IMR-90 (cell line): ENCODE data around the gene PEX10. TPM values are rescaled to one million over a fixed set of nuclear protein-coding genes. Genes with fewer than 3 reads are reported as not detected.

ENCODE experiments used
- ATAC-seq: fragments of 200-7000 bp; cut with Tn5 transposase; 2 replicates; pipeline ENCODE4 v1.9.1; 2020; ENCODE audit warnings: low read depth, mild to moderate bottlenecking, moderate library complexity
- BruUV-seq: library from RNA; stranded (reverse); fragments of 400-500 nt; replicated peaks from 2 replicates; lab custom pipeline; 2021; lab: Mats Ljungman, UMichigan
- CTCF ChIA-PET: fragments of 300-600 bp; formaldehyde crosslinking; extraction: SDS; loops from one replicate; lab custom pipeline; 2021; ENCODE audit warnings: antibody characterized with exemption; lab: Yijun Ruan, JAX
- POLR2A ChIA-PET: fragments of 300-600 bp; sonication (Branson Sonifier 250); formaldehyde crosslinking; loops from one replicate; lab custom pipeline; 2022; ENCODE audit warnings: antibody characterized with exemption; ENCODE audit not compliant: unreplicated experiment; lab: Charles Lee
- DNase-seq: peaks from one replicate; pipeline ENCODE4 v3.0.0; 2013
- H2AFZ ChIP-seq: replicated peaks from 2 replicates; pipeline ENCODE3; 2013; ENCODE audit warnings: low read length, mild to moderate bottlenecking; ENCODE audit not compliant: poor library complexity
- H2AK5ac ChIP-seq: 2 replicates; pipeline ENCODE4 v1.6.1; 2013; ENCODE audit warnings: low read depth, low read length, inconsistent platforms
- H2AK9ac ChIP-seq: replicated peaks from 2 replicates; pipeline ENCODE3; 2013; ENCODE audit warnings: mild to moderate bottlenecking, low read depth, low read length, moderate library complexity; ENCODE audit not compliant: poor library complexity
- H2BK120ac ChIP-seq: 2 replicates; pipeline ENCODE4 v1.6.1; 2013; ENCODE audit warnings: low read depth, low read length, inconsistent platforms
- H2BK15ac ChIP-seq: 3 replicates; pipeline ENCODE4 v1.6.1; 2013; ENCODE audit warnings: low read depth, low read length, inconsistent platforms
- H2BK20ac ChIP-seq: 2 replicates; pipeline ENCODE4 v1.6.1; 2013; ENCODE audit warnings: low read depth, mild to moderate bottlenecking, inconsistent platforms, low read length, moderate library complexity
- H2BK5ac ChIP-seq: 2 replicates; pipeline ENCODE4 v1.6.1; 2013; ENCODE audit warnings: mild to moderate bottlenecking, low read depth, low read length, inconsistent platforms; ENCODE audit not compliant: poor library complexity, severe bottlenecking
- H3K14ac ChIP-seq: replicated peaks from 2 replicates; pipeline ENCODE4 v1.6.1; 2013; ENCODE audit warnings: low read depth, low read length, inconsistent platforms
- H3K18ac ChIP-seq: 2 replicates; pipeline ENCODE4 v1.6.1; 2013; ENCODE audit warnings: low read depth, low read length, control low read depth
- H3K23ac ChIP-seq: 2 replicates; pipeline ENCODE4 v1.6.1; 2013; ENCODE audit warnings: low read depth, low read length, inconsistent platforms
- H3K27ac ChIP-seq: 2 replicates; pipeline ENCODE4 v1.5.1; 2013; ENCODE audit warnings: mild to moderate bottlenecking, control low read depth, low read length; ENCODE audit not compliant: insufficient read depth
- H3K27me3 ChIP-seq: 2 replicates; pipeline ENCODE4 v1.6.1; 2013; ENCODE audit warnings: low read length; ENCODE audit not compliant: control insufficient read depth, insufficient read depth
- H3K36me3 ChIP-seq: 2 replicates; pipeline ENCODE4 v1.6.1; 2013; ENCODE audit warnings: low read length, mixed read lengths; ENCODE audit not compliant: control insufficient read depth, insufficient read depth
- H3K4ac ChIP-seq: 2 replicates; pipeline ENCODE4 v1.6.1; 2013; ENCODE audit warnings: low read depth, low read length, inconsistent platforms
- H3K4me1 ChIP-seq: 2 replicates; pipeline ENCODE4 v1.6.1; 2013; ENCODE audit warnings: low read length, mixed read lengths; ENCODE audit not compliant: control insufficient read depth, insufficient read depth
- H3K4me2 ChIP-seq: 2 replicates; pipeline ENCODE4 v1.6.1; 2013; ENCODE audit warnings: low read depth, mild to moderate bottlenecking, control low read depth, low read length, moderate library complexity
- H3K4me3 ChIP-seq: 2 replicates; pipeline ENCODE4 v1.5.1; 2013; ENCODE audit warnings: low read depth, mild to moderate bottlenecking, control low read depth, low read length, moderate library complexity; ENCODE audit not compliant: insufficient read depth
- H3K56ac ChIP-seq: 2 replicates; pipeline ENCODE4 v1.6.1; 2013; ENCODE audit warnings: low read length, inconsistent platforms; ENCODE audit not compliant: insufficient read depth; ENCODE audit errors: extremely low read depth
- H3K79me1 ChIP-seq, 2 experiments: 2 replicates each; pipeline ENCODE4 v1.6.1; 2013; ENCODE audit warnings: low read length in 2 of 2, inconsistent platforms in 1 of 2, low read depth in 1 of 2
- H3K9ac ChIP-seq: 2 replicates; pipeline ENCODE4 v1.6.1; 2013; ENCODE audit warnings: low read depth, low read length, control low read depth
- H3K9me1 ChIP-seq: 2 replicates; pipeline ENCODE4 v1.6.1; 2013; ENCODE audit warnings: low read length, inconsistent platforms; ENCODE audit not compliant: insufficient read depth
- H3K9me3 ChIP-seq: 2 replicates; pipeline ENCODE4 v1.6.1; 2013; ENCODE audit warnings: low read length; ENCODE audit not compliant: control insufficient read depth, insufficient read depth
- H4K20me1 ChIP-seq: 2 replicates; pipeline ENCODE4 v1.6.1; 2013; ENCODE audit warnings: low read length, inconsistent platforms; ENCODE audit not compliant: insufficient read depth
- H4K5ac ChIP-seq: 2 replicates; pipeline ENCODE4 v1.6.1; 2013; ENCODE audit warnings: mild to moderate bottlenecking, low read depth, low read length, control low read depth
- H4K8ac ChIP-seq, 2 experiments: 2 replicates each; pipeline ENCODE4 v1.6.1; 2013; ENCODE audit warnings: low read depth in 2 of 2, low read length in 2 of 2, control low read depth in 1 of 2, inconsistent platforms in 1 of 2
- H4K91ac ChIP-seq: 2 replicates; pipeline ENCODE4 v1.6.1; 2013; ENCODE audit warnings: low read depth, low read length, inconsistent platforms; ENCODE audit not compliant: insufficient read depth
- CTCF ChIP-seq: conservative IDR thresholded peaks from 2 replicates; pipeline ENCODE4 v1.5.1; 2012; ENCODE audit warnings: mild to moderate bottlenecking, low read depth, low read length, improper control_type of control experiment
- ELK1 ChIP-seq: fragments of 150-350 bp; IDR thresholded peaks from 2 replicates; pipeline ENCODE4 v1.6.1; 2016; ENCODE audit warnings: low read depth, mild to moderate bottlenecking, low read length, moderate library complexity, borderline replicate concordance
- FOS ChIP-seq: fragments of 150-350 bp; IDR thresholded peaks from 2 replicates; pipeline ENCODE4 v1.6.1; 2016; ENCODE audit warnings: low read depth, low read length
- MAFK ChIP-seq: IDR thresholded peaks from 2 replicates; pipeline ENCODE4 v1.6.1; 2012; ENCODE audit warnings: low read depth, low read length, improper control_type of control experiment
- MAZ ChIP-seq: IDR thresholded peaks from 2 replicates; pipeline ENCODE4 v1.6.1; 2012; ENCODE audit warnings: low read depth, mild to moderate bottlenecking, low read length, improper control_type of control experiment, moderate library complexity, borderline replicate concordance
- MXI1 ChIP-seq: IDR thresholded peaks from 2 replicates; pipeline ENCODE4 v1.6.1; 2012; ENCODE audit warnings: low read depth, mild to moderate bottlenecking, low read length, moderate library complexity, borderline replicate concordance
- NFE2L2 ChIP-seq: fragments of 150-350 bp; IDR thresholded peaks from 2 replicates; pipeline ENCODE4 v1.6.1; 2016; ENCODE audit warnings: low read depth, mild to moderate bottlenecking, low read length
- POLR2A ChIP-seq: IDR thresholded peaks from 2 replicates; pipeline ENCODE4 v1.6.1; 2012; ENCODE audit warnings: mild to moderate bottlenecking, low read depth, low read length
- RAD21 ChIP-seq: IDR thresholded peaks from 2 replicates; pipeline ENCODE4 v1.6.1; 2012; ENCODE audit warnings: low read length, improper control_type of control experiment
- RCOR1 ChIP-seq: IDR thresholded peaks from 2 replicates; pipeline ENCODE4 v1.6.1; 2012; ENCODE audit warnings: mild to moderate bottlenecking, low read length, improper control_type of control experiment; ENCODE audit not compliant: insufficient replicate concordance
- SMC3 ChIP-seq: fragments of 150-350 bp; IDR thresholded peaks from 2 replicates; pipeline ENCODE4 v1.6.1; 2016; ENCODE audit warnings: low read depth, mild to moderate bottlenecking, antibody characterized with exemption, low read length, moderate library complexity
- USF2 ChIP-seq: fragments of 150-350 bp; IDR thresholded peaks from 2 replicates; pipeline ENCODE4 v1.6.1; 2017; ENCODE audit warnings: mild to moderate bottlenecking, antibody characterized with exemption, low read length, low read depth
- WGBS, 2 experiments: methylation state at CpG; one replicate each; pipeline versions ENCODE4 v1.1.5 to v1.1.7; 2013; ENCODE audit warnings: missing lambda C conversion rate in 2 of 2; ENCODE audit not compliant: insufficient read length in 1 of 2; ENCODE audit errors: extremely low coverage in 2 of 2; 5-methylcytosine and 5-hydroxymethylcytosine counted together
- dilution Hi-C: fragments of 300-500 bp; cut with HindIII; formaldehyde crosslinking; loops from one replicate; pipeline ENCODE4 v1.14.3; 2018; ENCODE audit warnings: low sequenced_read_pairs; ENCODE audit not compliant: unreplicated experiment
- in situ Hi-C: fragments of 300-500 bp; cut with MboI; formaldehyde crosslinking; loops from 3 replicates; pipeline ENCODE4 v1.14.3; 2019; ENCODE audit warnings: low sequenced_read_pairs, inconsistent platforms, mixed read lengths
- intact Hi-C: fragments of 100-400 bp; cut with micrococcal nuclease; formaldehyde crosslinking; loops from 2 replicates; pipeline ENCODE4 v1.10.0; 2022
- polyA plus RNA-seq, 3 experiments: library from polyadenylated mRNA; depleted of rRNA; stranded (reverse); fragments of >200 nt; gene quantifications; 2 replicates each; pipeline ENCODE4 v1.2.3, GENCODE V29; 2012; ENCODE audit warnings: low replicate concordance in 1 of 3
- total RNA-seq: library from RNA; depleted of rRNA; stranded (reverse); fragments of >200 nt; gene quantifications from 2 replicates; pipeline ENCODE4 v1.2.3, GENCODE V29; 2012

The PEX10 gene
- total and polyA plus RNA-seq, 2 of the 4 experiments (the other 2 are of a cell fraction) = 16.9 to 19.7 TPM

GRCh38 chr1:2376261-2376741 lies 36.1 kb downstream of the PEX10 start:
- H2AFZ ChIP-seq = no peak overlapping the region
- no peaks in the 10 kb centered on the region for H3K36me3 ChIP-seq
- BruUV-seq = no TSS peak
- intact Hi-C loops = no loop called here
- no peak overlapping the region for H4K8ac ChIP-seq
- no peak overlapping the region for H3K4me2 ChIP-seq
- TF ChIP-seq USF2 = no peak
- no peak for TF ChIP-seq RCOR1
- no peak for TF ChIP-seq MXI1
- TF ChIP-seq POLR2A = no peak
- no peak for TF ChIP-seq ELK1
- no peak for TF ChIP-seq SMC3
- no peak for TF ChIP-seq FOS
- no peak for TF ChIP-seq MAFK
- no peak for TF ChIP-seq RAD21
- no peak for TF ChIP-seq CTCF
- no peak for TF ChIP-seq MAZ
- TF ChIP-seq NFE2L2 = no peak
- H3K18ac ChIP-seq = no peak overlapping the region
- no peaks in the 10 kb centered on the region for H3K27me3 ChIP-seq
- no peak overlapping the region for H3K27ac ChIP-seq
- DNase-seq = no peak
- H3K4me3 ChIP-seq = no peak overlapping the region
- ATAC-seq = no peak
- no peak overlapping the region for H2AK5ac ChIP-seq
- H3K4me1 ChIP-seq = no peaks in the 10 kb centered on the region
- no peak overlapping the region for H3K56ac ChIP-seq
- H3K9ac ChIP-seq = no peak overlapping the region
- no peak overlapping the region for H3K14ac ChIP-seq
- H3K9me1 ChIP-seq = no peaks in the 10 kb centered on the region
- no peak overlapping the region for H3K4ac ChIP-seq
- H2BK15ac ChIP-seq = no peak overlapping the region
- H3K23ac ChIP-seq = no peak overlapping the region
- CTCF ChIA-PET = interaction anchor here (1.2 kb wide), 1 partner anchor 181 kb away, joined by 4 read pairs; the partner anchor contains the start of gene FAAP20
- no peak overlapping the region for H4K91ac ChIP-seq
- H2BK120ac ChIP-seq = no peak overlapping the region
- 82% methylated on average over 6 of the region's 23 CpGs; no CpG with 5 or more reads in 1 of the 2 experiments for WGBS, 2 experiments
- no peaks in the 10 kb centered on the region for H3K9me3 ChIP-seq
- dilution Hi-C loops = no loop called here
- H2AK9ac ChIP-seq = no peak overlapping the region
- H2BK5ac ChIP-seq = no peak overlapping the region
- H2BK20ac ChIP-seq = no peak overlapping the region
- in situ Hi-C loops = no loop called here
- H4K20me1 ChIP-seq = no peaks in the 10 kb centered on the region; the same call in 1 of the 2 replicates
- no peaks in the 10 kb centered on the region for H3K79me1 ChIP-seq
- POLR2A ChIA-PET = no interaction called here
- H4K5ac ChIP-seq = no peak overlapping the region
